K562 (cell line): ENCODE data around the gene SLC40A1. TPM values are rescaled to one million over a fixed set of nuclear protein-coding genes. Genes with fewer than 3 reads are reported as not detected.

Experiments used
- ATAC-seq: fragments of 200-7000 bp; cut with Tn5 transposase; 3 replicates; pipeline ENCODE4 v1.9.1; 2020; ENCODE audit warnings: moderate library complexity
- BruUV-seq: library from RNA; stranded (reverse); fragments of 400-500 nt; replicated peaks from 2 replicates; lab custom pipeline; 2021; lab: Mats Ljungman, UMichigan
- CTCF ChIA-PET: fragments of 300-600 bp; formaldehyde crosslinking; extraction: SDS; loops from one replicate; lab custom pipeline; 2021; ENCODE audit warnings: low intra/inter-chr PET ratio; lab: Yijun Ruan, JAX
- POLR2A ChIA-PET: fragments of 300-600, 350-650 bp; sonication (Branson Sonifier 250); formaldehyde crosslinking; extraction: SDS; loops from one replicate; lab custom pipeline; 2021; ENCODE audit warnings: antibody characterized with exemption, inconsistent platforms; lab: Yijun Ruan, JAX
- DNase-seq, 4 experiments: peaks; one replicate each; pipeline versions ENCODE4 v3.0.0 to v3.0.0-alpha.2; 2011 to 2018; ENCODE audit warnings: low spot score in 3 of 4, mixed read lengths in 3 of 4; ENCODE audit errors: extremely low read depth in 1 of 4
- FAIRE-seq: peaks from 2 replicates; lab custom pipeline; 2011; peaks lifted over from hg19 to GRCh38; lab: Jason Lieb, UNC
- H2AFZ ChIP-seq: 2 replicates; pipeline ENCODE4 v1.6.0; 2011; ENCODE audit warnings: low read depth, low read length, control low read depth, inconsistent platforms
- H3K27ac ChIP-seq: fragments of 200-600 bp; 3 replicates; pipeline ENCODE4 v1.8.0; 2011; ENCODE audit warnings: low read depth, mild to moderate bottlenecking, control low read depth, inconsistent platforms, low read length, moderate library complexity, mixed read lengths; ENCODE audit errors: extremely low read depth
- H3K27me3 ChIP-seq, 2 experiments: fragments of 300-600 bp in 1 of 2; 2 replicates in 1 of 2; 3 replicates in 1 of 2; pipeline versions ENCODE4 v1.6.0 to v1.8.0; 2011; ENCODE audit warnings: inconsistent platforms in 2 of 2, low read length in 2 of 2, mild to moderate bottlenecking in 1 of 2, mixed read lengths in 1 of 2, moderate library complexity in 1 of 2; ENCODE audit not compliant: control insufficient read depth in 2 of 2, insufficient read depth in 2 of 2
- H3K36me3 ChIP-seq: fragments of 300-600 bp; 3 replicates; pipeline ENCODE4 v1.8.0; 2011; ENCODE audit warnings: mild to moderate bottlenecking, low read length, inconsistent platforms; ENCODE audit not compliant: control insufficient read depth, insufficient read depth
- H3K4me1 ChIP-seq, 2 experiments: fragments of 200-600 bp in 1 of 2; replicated peaks in 1 of 2; 2 replicates in 1 of 2; 3 replicates in 1 of 2; pipeline versions ENCODE4 v1.5.1 to v1.8.0; 2011; ENCODE audit warnings: inconsistent platforms in 2 of 2, low read length in 2 of 2, mild to moderate bottlenecking in 1 of 2, mixed read lengths in 1 of 2, moderate library complexity in 1 of 2; ENCODE audit not compliant: control insufficient read depth in 2 of 2, insufficient read depth in 2 of 2
- H3K4me2 ChIP-seq: 2 replicates; pipeline ENCODE4 v1.6.1; 2011; ENCODE audit warnings: low read length, control low read depth, inconsistent platforms, mixed read lengths; ENCODE audit not compliant: insufficient read depth
- H3K4me3 ChIP-seq: fragments of 200-600 bp; sonication (generic), shearing (Covaris generic); 2 replicates; pipeline ENCODE4 v1.5.1; 2016; ENCODE audit warnings: control low read depth, inconsistent platforms
- H3K79me2 ChIP-seq: fragments of 200-600 bp; 3 replicates; pipeline ENCODE4 v1.8.0; 2011; ENCODE audit warnings: low read length, inconsistent platforms; ENCODE audit not compliant: control insufficient read depth, insufficient read depth
- H3K9ac ChIP-seq, 2 experiments: 2 replicates each; pipeline versions ENCODE4 v1.6.0 to v1.6.1; 2011; ENCODE audit warnings: low read depth in 2 of 2, low read length in 2 of 2, control low read depth in 1 of 2, inconsistent platforms in 1 of 2, mild to moderate bottlenecking in 1 of 2, mixed read lengths in 1 of 2; ENCODE audit not compliant: insufficient read depth in 1 of 2
- H3K9me1 ChIP-seq: one replicate; pipeline ENCODE4 v1.6.0; 2011; ENCODE audit warnings: inconsistent platforms, mild to moderate bottlenecking, low read length, moderate library complexity; ENCODE audit not compliant: control insufficient read depth, insufficient read depth
- H3K9me3 ChIP-seq: replicated peaks from 2 replicates; pipeline ENCODE4 v1.5.1; 2011; ENCODE audit warnings: low read depth, low read length, inconsistent platforms; ENCODE audit not compliant: control insufficient read depth, insufficient read depth
- H4K20me1 ChIP-seq: replicated peaks from 2 replicates; pipeline ENCODE4 v1.6.1; 2011; ENCODE audit warnings: low read length, inconsistent platforms, mixed read lengths; ENCODE audit not compliant: control insufficient read depth, insufficient read depth
- DPF2 ChIP-seq: fragments of 450-650 bp; IDR thresholded peaks from 2 replicates; pipeline ENCODE4 v1.6.1; 2016
- HEY1 ChIP-seq: fragments of 250-450 bp; sonication (Bioruptor Pico); IDR thresholded peaks from 2 replicates; pipeline ENCODE4 v1.5.0; 2020; ENCODE audit warnings: mild to moderate bottlenecking, moderate library complexity, borderline replicate concordance
- LARP7 ChIP-seq: fragments of 450-650 bp; IDR thresholded peaks from 2 replicates; pipeline ENCODE4 v1.6.1; 2016
- MTA2 ChIP-seq: fragments of 450-650 bp; IDR thresholded peaks from 2 replicates; pipeline ENCODE4 v1.6.1; 2016; ENCODE audit warnings: low read depth
- MXI1 ChIP-seq: IDR thresholded peaks from 2 replicates; pipeline ENCODE4 v1.6.1; 2011; ENCODE audit warnings: low read depth, mild to moderate bottlenecking, improper control_type of control experiment, low read length
- PCBP2 ChIP-seq: fragments of 200-400 bp; formaldehyde crosslinking; IDR thresholded peaks from 2 replicates; pipeline ENCODE4 v1.6.1; 2018; ENCODE audit warnings: low read length, low read depth, mild to moderate bottlenecking, moderate library complexity; ENCODE audit not compliant: poor library complexity, severe bottlenecking
- RBM15 ChIP-seq: fragments of 200-400 bp; formaldehyde crosslinking; IDR thresholded peaks from 2 replicates; pipeline ENCODE4 v1.6.1; 2018; ENCODE audit warnings: mild to moderate bottlenecking, low read length, moderate library complexity; ENCODE audit not compliant: insufficient read depth
- SIN3B ChIP-seq: fragments of 450-650 bp; IDR thresholded peaks from 2 replicates; pipeline ENCODE4 v1.6.1; 2017; ENCODE audit warnings: low read depth, mild to moderate bottlenecking, moderate library complexity
- ZFP1 ChIP-seq: fragments of 450-650 bp; formaldehyde crosslinking; IDR thresholded peaks from 2 replicates; pipeline ENCODE4 v1.4.0; 2020; ENCODE audit warnings: mild to moderate bottlenecking, mixed read lengths
- whole genome bisulfite sequencing: fragments of 100-300 bp; shearing (Covaris generic); methylation state at CpG from one replicate; pipeline ENCODE4 v1.1.6; 2016; ENCODE audit warnings: low coverage, mixed read lengths; ENCODE audit not compliant: insufficient coverage; ENCODE audit errors: missing lambda C conversion rate; 5-methylcytosine and 5-hydroxymethylcytosine counted together
- in situ Hi-C: fragments of 300-500 bp; cut with MboI; formaldehyde crosslinking; loops from 4 replicates; pipeline ENCODE4 v1.15.0; 2018; ENCODE audit warnings: inconsistent platforms, mixed read lengths
- intact Hi-C: fragments of 100-400 bp; cut with micrococcal nuclease; formaldehyde crosslinking; loops from 2 replicates; pipeline ENCODE4 v1.14.2; 2022
- polyA plus RNA-seq, 8 experiments: library from polyadenylated mRNA; depleted of rRNA in 4 of 8; stranded (reverse) in 5 of 8; unstranded in 3 of 8; fragments of >200 nt; fragmentation: Nextera tagmentation in 2 of 8; fragmentation: Illumina TruSeq in 1 of 8; extraction: Ambion mirVana in 2 of 8; extraction: Trizol in 1 of 8; gene quantifications; 2 replicates each; pipeline versions ENCODE4 v1.2.1 to v1.2.3, GENCODE V29; 2011 to 2014; ENCODE audit warnings: inconsistent platforms in 1 of 8, missing spikeins in 1 of 8
- total RNA-seq, 7 experiments: library from RNA; depleted of rRNA in 6 of 7; stranded (reverse); fragments of >200 nt in 6 of 7; fragmentation: Illumina TruSeq in 2 of 7; extraction: Trizol in 2 of 7; gene quantifications; 2 replicates each; pipeline versions ENCODE4 v1.2.1 to v1.2.3, GENCODE V29; 2011 to 2021; ENCODE audit warnings: low replicate concordance in 1 of 7
- TF ChIP-seq, protein P1 (sequence below): fragments of 200-400 bp; formaldehyde crosslinking; IDR thresholded peaks from 2 replicates; pipeline ENCODE4 v1.6.1; 2017; ENCODE audit warnings: mild to moderate bottlenecking, low read depth, low read length, moderate library complexity
- TF ChIP-seq, protein P2 (sequence below): fragments of 250-450 bp; sonication (Bioruptor Pico); IDR thresholded peaks from 2 replicates; pipeline ENCODE4 v1.5.0; 2021
- TF ChIP-seq, protein P3 (sequence below): fragments of 250-450 bp; sonication (Bioruptor Pico); IDR thresholded peaks from 2 replicates; pipeline ENCODE4 v1.4.0; 2020; ENCODE audit warnings: mild to moderate bottlenecking, moderate library complexity, borderline replicate concordance
- TF ChIP-seq, protein P4 (sequence below): sonication (generic); formaldehyde crosslinking; IDR thresholded peaks from 2 replicates; pipeline ENCODE4 v1.8.0; 2022; ENCODE audit warnings: mild to moderate bottlenecking, missing genetic modification reagents

The SLC40A1 gene
- total and polyA plus RNA-seq, 9 of the 15 experiments (the other 6 are each of a cell fraction or from before 2014, with no cell fraction given) = 42.2 to 95.9 (median 54.9) TPM

DNA sequence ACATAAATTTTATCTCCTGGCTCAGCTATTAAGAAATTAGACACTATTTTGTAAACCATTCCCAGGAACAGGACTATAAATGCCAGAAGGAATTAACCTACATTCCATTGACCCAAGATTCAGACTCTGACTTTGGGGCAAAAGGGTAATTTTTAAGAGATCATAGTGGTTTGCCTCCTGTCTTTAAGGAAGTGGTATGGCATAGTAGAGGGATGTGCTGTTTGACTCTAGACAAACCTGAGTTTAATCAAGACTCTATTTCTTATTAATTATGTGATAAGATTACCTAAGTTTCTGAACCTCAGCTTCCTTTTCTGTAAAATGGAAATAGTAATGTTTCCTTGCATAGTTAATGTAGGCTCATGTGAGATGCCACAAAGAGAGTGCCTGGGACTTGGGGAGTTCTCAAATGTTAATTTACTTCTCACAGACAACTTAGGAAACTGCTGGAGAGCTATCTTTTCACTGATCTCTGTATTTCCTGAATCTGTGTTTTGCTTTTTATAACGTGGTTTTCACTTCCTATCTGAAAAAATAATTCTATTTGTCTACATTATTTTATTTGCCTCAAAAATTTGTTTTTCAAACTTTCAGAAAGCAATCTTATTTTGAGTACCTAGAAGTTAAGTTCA lies 11.9 kb upstream of the SLC40A1 start (continued):
- TF ChIP-seq LARP7 (no peak), MTA2 (no peak), RBM15 (no peak), HEY1 (CRISPR knock-in tag) (no peak), DPF2 (no peak)

DNA sequence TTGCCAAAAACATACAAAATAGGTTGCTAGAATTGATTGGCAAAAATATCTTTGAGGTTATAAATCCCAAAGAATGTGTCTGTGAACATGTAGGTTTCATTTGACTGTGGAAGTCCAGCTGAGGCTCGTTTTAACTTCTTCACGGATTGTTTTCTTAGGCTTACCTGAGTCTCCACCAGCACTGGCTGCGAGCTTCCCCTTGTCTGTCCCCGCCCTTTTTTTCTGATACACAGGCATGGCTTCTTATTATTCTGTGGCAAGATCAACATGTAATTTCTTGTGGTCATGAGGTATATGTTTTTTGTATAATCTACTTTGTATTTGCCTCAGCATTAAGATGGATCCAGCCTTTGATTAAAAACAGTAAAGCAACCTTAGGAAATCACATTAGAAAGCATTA lies 7.2 kb upstream of the SLC40A1 start:
- CTCF ChIA-PET = no interaction called here
- Histone ChIP-seq H2AFZ (peak overlapping the region; percentile 59), H4K20me1 (no peaks in the 10 kb centered on the region), H3K9me1 (no peaks in the 10 kb centered on the region), H3K4me3 (no peak overlapping the region), H3K4me1 (peaks cover 0 to 7% of the 10 kb centered on the region in 2 experiments; a peak in 3 of 5 replicates), H3K9me3 (no peaks in the 10 kb centered on the region), H3K27ac (no peak overlapping the region), H3K79me2 (peaks cover 7% of the 10 kb centered on the region), H3K27me3 (no peaks in the 10 kb centered on the region), H3K4me2 (no peak overlapping the region), H3K36me3 (no peaks in the 10 kb centered on the region), H3K9ac (no peak overlapping the region; a peak in 1 of 4 replicates)
- WGBS = 18% methylated on average over 3 of the region's 4 CpGs
- POLR2A ChIA-PET = interaction anchor here (0.7 kb wide), 1 partner anchor 13 kb away, joined by 3 read pairs; no protein-coding TSS in a partner anchor
- intact Hi-C loops = no loop called here
- in situ Hi-C loops = no loop called here
- no peak for ATAC-seq
- no peak for DNase-seq
- no TSS peak for BruUV-seq
- FAIRE-seq = no peak
- TF ChIP-seq, protein P1, sequence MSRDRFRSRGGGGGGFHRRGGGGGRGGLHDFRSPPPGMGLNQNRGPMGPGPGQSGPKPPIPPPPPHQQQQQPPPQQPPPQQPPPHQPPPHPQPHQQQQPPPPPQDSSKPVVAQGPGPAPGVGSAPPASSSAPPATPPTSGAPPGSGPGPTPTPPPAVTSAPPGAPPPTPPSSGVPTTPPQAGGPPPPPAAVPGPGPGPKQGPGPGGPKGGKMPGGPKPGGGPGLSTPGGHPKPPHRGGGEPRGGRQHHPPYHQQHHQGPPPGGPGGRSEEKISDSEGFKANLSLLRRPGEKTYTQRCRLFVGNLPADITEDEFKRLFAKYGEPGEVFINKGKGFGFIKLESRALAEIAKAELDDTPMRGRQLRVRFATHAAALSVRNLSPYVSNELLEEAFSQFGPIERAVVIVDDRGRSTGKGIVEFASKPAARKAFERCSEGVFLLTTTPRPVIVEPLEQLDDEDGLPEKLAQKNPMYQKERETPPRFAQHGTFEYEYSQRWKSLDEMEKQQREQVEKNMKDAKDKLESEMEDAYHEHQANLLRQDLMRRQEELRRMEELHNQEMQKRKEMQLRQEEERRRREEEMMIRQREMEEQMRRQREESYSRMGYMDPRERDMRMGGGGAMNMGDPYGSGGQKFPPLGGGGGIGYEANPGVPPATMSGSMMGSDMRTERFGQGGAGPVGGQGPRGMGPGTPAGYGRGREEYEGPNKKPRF = no peak
- TF ChIP-seq, protein P2, sequence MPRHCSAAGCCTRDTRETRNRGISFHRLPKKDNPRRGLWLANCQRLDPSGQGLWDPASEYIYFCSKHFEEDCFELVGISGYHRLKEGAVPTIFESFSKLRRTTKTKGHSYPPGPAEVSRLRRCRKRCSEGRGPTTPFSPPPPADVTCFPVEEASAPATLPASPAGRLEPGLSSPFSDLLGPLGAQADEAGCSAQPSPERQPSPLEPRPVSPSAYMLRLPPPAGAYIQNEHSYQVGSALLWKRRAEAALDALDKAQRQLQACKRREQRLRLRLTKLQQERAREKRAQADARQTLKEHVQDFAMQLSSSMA = no peak
- TF ChIP-seq ZFP1 (CRISPR knock-in tag) (no peak), SIN3B (no peak), PCBP2 (no peak), MXI1 (no peak)
- TF ChIP-seq, protein P3, sequence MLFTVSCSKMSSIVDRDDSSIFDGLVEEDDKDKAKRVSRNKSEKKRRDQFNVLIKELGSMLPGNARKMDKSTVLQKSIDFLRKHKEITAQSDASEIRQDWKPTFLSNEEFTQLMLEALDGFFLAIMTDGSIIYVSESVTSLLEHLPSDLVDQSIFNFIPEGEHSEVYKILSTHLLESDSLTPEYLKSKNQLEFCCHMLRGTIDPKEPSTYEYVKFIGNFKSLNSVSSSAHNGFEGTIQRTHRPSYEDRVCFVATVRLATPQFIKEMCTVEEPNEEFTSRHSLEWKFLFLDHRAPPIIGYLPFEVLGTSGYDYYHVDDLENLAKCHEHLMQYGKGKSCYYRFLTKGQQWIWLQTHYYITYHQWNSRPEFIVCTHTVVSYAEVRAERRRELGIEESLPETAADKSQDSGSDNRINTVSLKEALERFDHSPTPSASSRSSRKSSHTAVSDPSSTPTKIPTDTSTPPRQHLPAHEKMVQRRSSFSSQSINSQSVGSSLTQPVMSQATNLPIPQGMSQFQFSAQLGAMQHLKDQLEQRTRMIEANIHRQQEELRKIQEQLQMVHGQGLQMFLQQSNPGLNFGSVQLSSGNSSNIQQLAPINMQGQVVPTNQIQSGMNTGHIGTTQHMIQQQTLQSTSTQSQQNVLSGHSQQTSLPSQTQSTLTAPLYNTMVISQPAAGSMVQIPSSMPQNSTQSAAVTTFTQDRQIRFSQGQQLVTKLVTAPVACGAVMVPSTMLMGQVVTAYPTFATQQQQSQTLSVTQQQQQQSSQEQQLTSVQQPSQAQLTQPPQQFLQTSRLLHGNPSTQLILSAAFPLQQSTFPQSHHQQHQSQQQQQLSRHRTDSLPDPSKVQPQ (CRISPR knock-in tag) = no peak
- TF ChIP-seq, protein P4, sequence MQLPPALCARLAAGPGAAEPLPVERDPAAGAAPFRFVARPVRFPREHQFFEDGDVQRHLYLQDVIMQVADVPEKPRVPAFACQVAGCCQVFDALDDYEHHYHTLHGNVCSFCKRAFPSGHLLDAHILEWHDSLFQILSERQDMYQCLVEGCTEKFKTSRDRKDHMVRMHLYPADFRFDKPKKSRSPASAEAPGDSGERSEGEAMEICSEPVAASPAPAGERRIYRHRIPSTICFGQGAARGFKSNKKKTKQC = no peak
